CD8-positive, alpha-beta memory T cell (primary cell): Measurements from ENCODE around the gene GPN3. TPM values are rescaled to one million over a fixed set of nuclear protein-coding genes. Genes with fewer than 3 reads are reported as not detected.
"Not testable (repeated sequence)": the region's sequence is repeated elsewhere in the genome, so short reads cannot be mapped to it uniquely, and the experiment has no call there.

ENCODE experiments used
- CTCF ChIA-PET: fragments of 350-600 bp; sonication (Branson Sonifier 250); formaldehyde crosslinking; loops from one replicate; lab custom pipeline; 2021; ENCODE audit warnings: antibody characterized with exemption; lab: Charles Lee
- POLR2A ChIA-PET: fragments of 350-600 bp; sonication (Branson Sonifier 250); formaldehyde crosslinking; loops from one replicate; lab custom pipeline; 2021; ENCODE audit warnings: antibody characterized with exemption; lab: Charles Lee
- DNase-seq, 5 donors: peaks; one replicate each; pipeline versions ENCODE4 v3.0.0 to v3.0.0-alpha.2; 2020 to 2022; ENCODE audit warnings: mixed read lengths in 1 of 5
- H3K27ac ChIP-seq: one replicate; pipeline ENCODE4 v1.7.0; 2013; ENCODE audit warnings: low read depth, mild to moderate bottlenecking, low read length, moderate library complexity
- H3K27me3 ChIP-seq: 2 replicates; pipeline ENCODE4 v1.7.0; 2013; ENCODE audit warnings: low read length, mild to moderate bottlenecking; ENCODE audit not compliant: insufficient read depth, poor library complexity, severe bottlenecking
- H3K36me3 ChIP-seq: 2 replicates; pipeline ENCODE4 v1.7.0; 2013; ENCODE audit warnings: mild to moderate bottlenecking, low read length, moderate library complexity; ENCODE audit not compliant: insufficient read depth
- H3K4me1 ChIP-seq: 2 replicates; pipeline ENCODE4 v1.7.0; 2013; ENCODE audit warnings: mild to moderate bottlenecking, low read length, moderate library complexity; ENCODE audit not compliant: insufficient read depth
- H3K4me3 ChIP-seq: 2 replicates; pipeline ENCODE4 v1.7.0; 2013; ENCODE audit warnings: mild to moderate bottlenecking, low read length
- H3K9me3 ChIP-seq: 2 replicates; pipeline ENCODE4 v1.7.0; 2013; ENCODE audit warnings: mild to moderate bottlenecking, low read length
- H3K27ac Mint-ChIP-seq, 8 donors: one replicate each; pipeline ENCODE4 v1.8.0; 2020 to 2021; ENCODE audit warnings: mixed read lengths in 8 of 8, mild to moderate bottlenecking in 6 of 8, inconsistent platforms in 3 of 8, moderate library complexity in 3 of 8
- H3K27me3 Mint-ChIP-seq, 2 donors: one replicate each; pipeline ENCODE4 v1.8.0; 2020 to 2021; ENCODE audit warnings: mixed read lengths in 2 of 2, mild to moderate bottlenecking in 1 of 2, moderate library complexity in 1 of 2
- H3K36me3 Mint-ChIP-seq, 3 donors: one replicate each; pipeline ENCODE4 v1.8.0; 2020 to 2021; ENCODE audit warnings: mixed read lengths in 3 of 3, inconsistent platforms in 1 of 3, mild to moderate bottlenecking in 1 of 3
- H3K4me1 Mint-ChIP-seq, 3 donors: one replicate each; pipeline ENCODE4 v1.8.0; 2020 to 2021; ENCODE audit warnings: mixed read lengths in 3 of 3, inconsistent platforms in 1 of 3, mild to moderate bottlenecking in 1 of 3
- H3K4me3 Mint-ChIP-seq, 7 donors: one replicate each; pipeline ENCODE4 v1.8.0; 2020 to 2021; ENCODE audit warnings: mixed read lengths in 7 of 7, mild to moderate bottlenecking in 6 of 7, moderate library complexity in 4 of 7, inconsistent platforms in 2 of 7
- H3K9me3 Mint-ChIP-seq, 5 donors: one replicate each; pipeline ENCODE4 v1.8.0; 2020 to 2022; ENCODE audit warnings: mixed read lengths in 5 of 5, mild to moderate bottlenecking in 3 of 5, moderate library complexity in 2 of 5, inconsistent platforms in 1 of 5
- polyA plus RNA-seq: library from polyadenylated mRNA; unstranded; fragments of 300-500 nt; fragmentation: Illumina TruSeq; gene quantifications from one replicate; pipeline ENCODE4 v1.2.3, GENCODE V29; 2021
- total RNA-seq, 2 experiments: library from RNA; stranded (reverse); gene quantifications; one replicate each; pipeline ENCODE4 v1.2.3, GENCODE V29; 2021

The GPN3 gene
- total and polyA plus RNA-seq, 3 experiments from 2014 or later: 33.9 to 59.4 (median 59.4) TPM

DNA sequence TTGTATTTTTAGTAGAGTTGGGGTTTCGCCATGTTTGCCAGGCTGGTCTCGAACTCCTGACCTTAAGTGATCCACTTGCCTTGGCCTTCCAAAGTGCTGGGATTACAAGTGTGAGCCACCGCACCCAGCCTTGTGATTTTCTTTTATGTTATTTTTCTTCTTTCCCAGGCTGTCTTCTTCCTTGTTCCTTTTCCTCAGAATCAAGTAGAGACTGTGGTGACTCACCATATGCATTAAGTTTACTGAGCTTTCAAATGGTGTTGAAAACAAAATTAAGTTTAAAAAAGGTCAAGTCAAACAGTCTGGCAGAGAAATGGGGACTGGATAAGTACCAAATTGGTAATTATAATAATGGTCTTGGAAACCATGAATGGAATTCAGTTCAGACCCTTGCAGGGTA, 23.6 kb downstream of the GPN3 start:
- Mint-ChIP-seq H3K36me3 (peaks cover 0 to 57% (median 12%) of the 10 kb centered on the region in 3 donors), H3K9me3 (no peaks in the 10 kb centered on the region), H3K27ac (peak overlapping the region in 1 of 8 donors; percentile 23), H3K4me3 (peak overlapping the region in 1 of 7 donors; percentile 71), H3K4me1 (peaks cover 29 to 39% (median 37%) of the 10 kb centered on the region in 3 donors), H3K27me3 (no peaks in the 10 kb centered on the region)
- Histone ChIP-seq H3K27ac (no peak overlapping the region), H3K4me1 (peaks cover 14% of the 10 kb centered on the region), H3K36me3 (peaks cover 32% of the 10 kb centered on the region), H3K4me3 (no peak overlapping the region), H3K9me3 (no peaks in the 10 kb centered on the region), H3K27me3 (no peaks in the 10 kb centered on the region)
- no peak for DNase-seq
- ChIA-PET POLR2A (interaction anchor here (0.7 kb wide), 1 partner anchor 114 kb away, joined by 3 read pairs; no protein-coding TSS in a partner anchor), CTCF (interaction anchor here (1.0 to 4.3 kb wide), 2 partner anchors 11 to 13 kb away, joined by 3 to 21 read pairs; no protein-coding TSS in a partner anchor)

DNA sequence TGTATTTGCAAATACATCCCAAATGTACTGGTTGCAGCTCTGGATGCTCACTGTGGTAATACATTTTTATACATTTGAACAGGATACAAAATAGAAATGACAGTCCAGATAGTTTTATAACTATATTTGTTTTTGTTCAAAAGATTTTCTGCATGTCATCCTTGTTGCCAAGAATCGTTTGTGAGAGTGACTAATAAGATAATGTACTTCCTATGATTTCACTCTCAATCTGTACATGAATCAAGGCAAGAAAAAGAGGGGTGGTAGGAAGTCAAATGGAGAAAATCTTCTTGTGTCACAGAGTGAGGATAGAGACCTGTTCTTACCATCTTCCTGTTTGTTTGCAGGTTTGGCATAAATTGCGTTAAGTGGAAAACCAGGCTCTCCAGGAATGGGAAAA, 31.8 kb downstream of the GPN3 start:
- H3K4me3 Mint-ChIP-seq: no peak overlapping the region
- H3K27me3 Mint-ChIP-seq: no peaks in the 10 kb centered on the region
- Histone ChIP-seq H3K9me3 (no peaks in the 10 kb centered on the region), H3K36me3 (peaks cover 18% of the 10 kb centered on the region), H3K27ac (no peak overlapping the region), H3K27me3 (no peaks in the 10 kb centered on the region), H3K4me1 (no peaks in the 10 kb centered on the region), H3K4me3 (no peak overlapping the region)
- no peaks in the 10 kb centered on the region for H3K9me3 Mint-ChIP-seq
- peaks cover 0 to 3% (median 3%) of the 10 kb centered on the region in 3 donors for H3K4me1 Mint-ChIP-seq
- CTCF ChIA-PET: no interaction called here
- POLR2A ChIA-PET: no interaction called here
- no peak overlapping the region for H3K27ac Mint-ChIP-seq
- DNase-seq: no peak
- peaks cover 0 to 60% (median 12%) of the 10 kb centered on the region in 3 donors for H3K36me3 Mint-ChIP-seq

DNA sequence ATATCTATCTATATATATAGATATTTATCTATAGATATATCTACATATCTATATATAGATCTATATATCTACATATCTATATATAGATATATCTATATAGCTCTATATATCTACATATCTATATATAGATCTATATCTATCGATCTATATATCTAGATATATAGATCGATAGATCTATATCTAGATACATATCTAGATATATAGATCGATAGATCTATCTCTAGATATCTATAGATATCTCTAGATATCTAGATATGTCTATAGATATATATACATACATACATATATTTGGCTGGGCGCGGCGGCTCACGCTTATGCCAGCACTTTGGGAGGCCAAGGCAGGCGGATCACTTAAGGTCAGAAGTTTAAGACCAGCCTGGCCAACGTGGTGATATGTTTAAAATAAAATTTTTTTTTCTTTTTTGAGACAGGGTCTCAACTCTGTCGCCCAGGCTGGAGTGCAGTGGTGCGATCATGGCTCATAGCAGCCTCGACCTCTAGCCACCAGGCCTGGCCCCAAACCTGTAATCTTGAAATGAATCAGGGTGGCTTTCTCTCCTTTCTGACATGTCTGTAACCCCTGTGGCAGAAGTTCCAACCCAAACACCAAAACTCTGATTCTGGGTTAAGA, 36.0 kb downstream of the GPN3 start:
- H3K27ac ChIP-seq: no peak overlapping the region
- DNase-seq: no peak
- no peaks in the 10 kb centered on the region for H3K4me1 ChIP-seq
- H3K9me3 ChIP-seq: no peaks in the 10 kb centered on the region
- Mint-ChIP-seq H3K4me3 (peak overlapping the region in 3 of 7 donors; percentile 96 to 100 (median 97)), H3K4me1 (peaks cover 0 to 3% (median 3%) of the 10 kb centered on the region in 3 donors), H3K9me3 (no peaks in the 10 kb centered on the region), H3K27ac (peak overlapping the region in 2 of 8 donors; percentile 6 to 89), H3K36me3 (peaks cover 0 to 29% (median 7%) of the 10 kb centered on the region in 3 donors), H3K27me3 (no peaks in the 10 kb centered on the region)
- peaks cover 9% of the 10 kb centered on the region for H3K36me3 ChIP-seq
- POLR2A ChIA-PET: interaction anchor here (0.6 to 1.4 kb wide), 11 partner anchors 16 to 331 kb away, joined by 3 to 12 read pairs (median 4); partner anchors contain the start of genes ARPC3, ATP2A2, FAM216A and GPN3
- CTCF ChIA-PET: interaction anchor here (0.7 to 2.4 kb wide), 49 partner anchors 8 to 579 kb away, joined by 3 to 39 read pairs (median 4); partner anchors contain the start of genes ANAPC7, ARPC3, ATP2A2 and FAM216A
- no peaks in the 10 kb centered on the region for H3K27me3 ChIP-seq
- H3K4me3 ChIP-seq: no peak overlapping the region

DNA sequence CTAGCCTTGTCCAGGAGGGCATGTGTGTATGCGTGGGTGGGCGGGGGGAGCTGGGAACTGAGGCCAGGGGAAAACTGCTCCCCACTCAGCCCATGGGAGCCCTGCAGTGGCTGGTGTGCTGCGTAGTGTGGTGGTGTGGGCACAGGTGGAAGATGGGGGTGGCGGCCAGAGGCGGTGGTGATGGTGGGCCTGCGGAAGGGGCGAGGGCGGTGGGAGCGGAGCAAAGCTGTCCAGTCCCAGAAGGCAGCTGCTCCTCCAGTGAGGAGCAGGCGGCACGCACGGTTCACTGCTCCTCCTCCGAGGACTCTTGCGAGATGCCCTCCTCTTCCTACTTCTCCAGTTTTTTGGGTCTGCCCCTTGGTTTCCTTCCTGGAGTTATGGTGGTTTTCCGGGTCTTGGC, 38.4 kb downstream of the GPN3 start:
- H3K4me3 ChIP-seq, H3K9me3 Mint-ChIP-seq, H3K4me1 ChIP-seq, H3K9me3 ChIP-seq, H3K4me1 Mint-ChIP-seq, H3K36me3 Mint-ChIP-seq, H3K27me3 Mint-ChIP-seq, CTCF ChIA-PET, DNase-seq, H3K27ac ChIP-seq, H3K27ac Mint-ChIP-seq, H3K36me3 ChIP-seq, H3K27me3 ChIP-seq: not testable (repeated sequence)
- POLR2A ChIA-PET: interaction anchor here (0.6 kb wide), 1 partner anchor 279 kb away, joined by 8 read pairs; no protein-coding TSS in a partner anchor
- H3K4me3 Mint-ChIP-seq: peak overlapping the region in 1 of 7 donors; percentile 68

- no peak for DNase-seq
- no peaks in the 10 kb centered on the region for H3K36me3 ChIP-seq
- no peak overlapping the region for H3K4me3 ChIP-seq
- CTCF ChIA-PET: no interaction called here
- POLR2A ChIA-PET: interaction anchor here (0.7 kb wide), 1 partner anchor 75 kb away, joined by 3 read pairs; no protein-coding TSS in a partner anchor
- Mint-ChIP-seq H3K27ac (no peak overlapping the region), H3K9me3 (no peaks in the 10 kb centered on the region), H3K4me1 (peaks cover 0 to 3% (median 2%) of the 10 kb centered on the region in 3 donors), H3K4me3 (no peak overlapping the region), H3K27me3 (peaks cover 0 to 5% of the 10 kb centered on the region in 2 donors), H3K36me3 (peaks cover 0 to under 1% (median 0%) of the 10 kb centered on the region in 3 donors)
- no peak overlapping the region for H3K27ac ChIP-seq
- H3K27me3 ChIP-seq: no peaks in the 10 kb centered on the region
- no peaks in the 10 kb centered on the region for H3K9me3 ChIP-seq
- H3K4me1 ChIP-seq: no peaks in the 10 kb centered on the region
Measured at GRCh38 chr12:110426406-110426805, 41.7 kb downstream of the GPN3 start.

DNA sequence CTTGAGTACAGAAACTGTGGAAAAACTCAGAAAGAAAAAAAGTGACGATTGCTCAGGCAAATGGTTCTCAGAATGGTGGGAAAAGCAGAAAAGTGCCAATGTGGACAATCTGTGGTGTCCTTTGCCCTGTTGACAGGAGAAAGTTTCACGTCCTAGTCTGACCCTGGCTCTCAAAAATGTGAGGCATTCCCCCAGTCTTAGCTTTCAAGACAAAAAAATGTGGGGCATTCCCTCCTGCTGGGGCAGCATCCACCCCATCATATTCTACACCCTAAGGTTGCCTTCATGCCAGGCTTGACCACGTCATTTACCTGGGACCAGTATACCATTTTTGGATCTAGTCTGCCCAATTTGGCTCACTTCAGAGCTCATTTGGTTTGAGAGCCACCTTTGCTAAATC, 43.8 kb downstream of the GPN3 start:
- POLR2A ChIA-PET: no interaction called here
- no peaks in the 10 kb centered on the region for H3K9me3 ChIP-seq
- Mint-ChIP-seq H3K9me3 (no peaks in the 10 kb centered on the region), H3K36me3 (no peaks in the 10 kb centered on the region), H3K27me3 (peaks cover 0 to 10% of the 10 kb centered on the region in 2 donors), H3K27ac (peak overlapping the region in 1 of 8 donors; percentile 24), H3K4me3 (no peak overlapping the region), H3K4me1 (no peaks in the 10 kb centered on the region)
- no peak overlapping the region for H3K4me3 ChIP-seq
- CTCF ChIA-PET: no interaction called here
- no peak for DNase-seq
- no peaks in the 10 kb centered on the region for H3K27me3 ChIP-seq
- no peaks in the 10 kb centered on the region for H3K4me1 ChIP-seq
- no peaks in the 10 kb centered on the region for H3K36me3 ChIP-seq
- H3K27ac ChIP-seq: no peak overlapping the region

- H3K9me3 Mint-ChIP-seq: no peaks in the 10 kb centered on the region
- no peaks in the 10 kb centered on the region for H3K36me3 Mint-ChIP-seq
- H3K9me3 ChIP-seq: no peaks in the 10 kb centered on the region
- ChIA-PET POLR2A (no interaction called here), CTCF (interaction anchor here (3.5 kb wide), 1 partner anchor 9 kb away, joined by 22 read pairs; no protein-coding TSS in a partner anchor)
- no peak overlapping the region for H3K27ac Mint-ChIP-seq
- no peaks in the 10 kb centered on the region for H3K4me1 Mint-ChIP-seq
- peaks cover 8 to 10% of the 10 kb centered on the region in 2 donors for H3K27me3 Mint-ChIP-seq
- H3K27me3 ChIP-seq: no peaks in the 10 kb centered on the region
- H3K4me3 Mint-ChIP-seq: no peak overlapping the region
- no peaks in the 10 kb centered on the region for H3K36me3 ChIP-seq
- no peak overlapping the region for H3K4me3 ChIP-seq
- no peaks in the 10 kb centered on the region for H3K4me1 ChIP-seq
- no peak overlapping the region for H3K27ac ChIP-seq
- DNase-seq: no peak
Measured at GRCh38 chr12:110421701-110422100, 46.4 kb downstream of the GPN3 start.

DNA sequence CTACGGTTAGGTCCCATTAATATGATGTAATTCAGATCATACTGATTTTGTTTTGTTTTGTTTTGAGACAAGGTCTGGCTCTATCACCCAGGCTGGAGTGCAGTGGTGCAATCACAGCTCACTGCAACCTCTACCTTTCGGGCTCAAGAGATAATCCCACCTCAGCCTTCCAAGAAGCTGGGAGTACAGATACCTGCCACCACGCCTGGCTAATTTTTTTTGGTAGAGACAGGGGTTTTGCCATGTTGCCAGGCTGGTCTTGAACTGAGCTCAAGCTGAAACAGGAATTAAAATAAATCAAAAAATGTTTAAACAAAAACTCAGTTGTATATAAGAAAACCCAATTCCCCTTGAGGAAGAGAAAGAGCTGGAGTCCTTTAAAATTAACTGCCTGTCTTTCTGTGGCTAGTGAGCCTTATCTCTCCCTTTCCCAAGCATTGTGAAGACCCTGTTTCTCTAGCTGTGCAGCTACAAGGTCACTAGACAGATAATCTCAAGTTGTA, 46.8 kb downstream of the GPN3 start:
- H3K4me1 ChIP-seq: no peaks in the 10 kb centered on the region
- ChIA-PET POLR2A (no interaction called here), CTCF (interaction anchor here (0.8 to 3.5 kb wide), 2 partner anchors 10 to 12 kb away, joined by 3 to 22 read pairs; no protein-coding TSS in a partner anchor)
- H3K27ac ChIP-seq: no peak overlapping the region
- H3K4me3 Mint-ChIP-seq: no peak overlapping the region
- no peaks in the 10 kb centered on the region for H3K9me3 Mint-ChIP-seq
- H3K27me3 ChIP-seq: no peaks in the 10 kb centered on the region
- no peak overlapping the region for H3K4me3 ChIP-seq
- H3K4me1 Mint-ChIP-seq: no peaks in the 10 kb centered on the region
- DNase-seq: no peak
- no peaks in the 10 kb centered on the region for H3K36me3 Mint-ChIP-seq
- no peaks in the 10 kb centered on the region for H3K9me3 ChIP-seq
- no peak overlapping the region for H3K27ac Mint-ChIP-seq
- peaks cover 8 to 10% of the 10 kb centered on the region in 2 donors for H3K27me3 Mint-ChIP-seq
- H3K36me3 ChIP-seq: no peaks in the 10 kb centered on the region
